ENCODE data around the gene PRKCA.

The PRKCA gene

GRCh38 chr17:66654764-66655163 is 352.4 kb downstream of the PRKCA start:
- Histone ChIP-seq H3K36me3 (ENCODE audit: insufficient read depth, low read length) (no peaks in the 10 kb centered on the region), H3K4me1 (ENCODE audit: insufficient read depth, low read length) (peaks cover 3% of the 10 kb centered on the region; the same call in 1 of the 2 replicates), H3K4me3 (ENCODE audit: low read length) (no peak overlapping the region), H3K9ac (ENCODE audit: low read depth, low read length) (no peak overlapping the region), H3K27ac (ENCODE audit: low read depth, low read length) (no peak overlapping the region), H3K27me3 (ENCODE audit: insufficient read depth, low read length) (no peaks in the 10 kb centered on the region), H3K9me3 (ENCODE audit: insufficient read depth, low read depth, low read length) (no peaks in the 10 kb centered on the region)
- WGBS = 91% methylated on average over 7 of the region's 7 CpGs

GRCh38 chr17:66655461-66655860 is 353.0 kb downstream of the PRKCA start:
- no peak overlapping the region for H3K9ac ChIP-seq (ENCODE audit: low read depth, low read length)
- H3K27ac ChIP-seq (ENCODE audit: low read depth, low read length) = no peak overlapping the region
- H3K9me3 ChIP-seq (ENCODE audit: insufficient read depth, low read depth, low read length) = no peaks in the 10 kb centered on the region
- H3K27me3 ChIP-seq (ENCODE audit: insufficient read depth, low read length) = no peaks in the 10 kb centered on the region
- no peaks in the 10 kb centered on the region for H3K36me3 ChIP-seq (ENCODE audit: insufficient read depth, low read length)
- H3K4me1 ChIP-seq (ENCODE audit: insufficient read depth, low read length) = peaks cover 3% of the 10 kb centered on the region; the same call in 1 of the 2 replicates
- 86% methylated on average over 2 of the region's 2 CpGs for WGBS
- H3K4me3 ChIP-seq (ENCODE audit: low read length) = no peak overlapping the region

GRCh38 chr17:66655861-66656260 is 353.4 kb downstream of the PRKCA start:
- 82% methylated on average over 4 of the region's 4 CpGs for WGBS
- Histone ChIP-seq H3K27ac (ENCODE audit: low read depth, low read length) (no peak overlapping the region), H3K4me3 (ENCODE audit: low read length) (no peak overlapping the region)

GRCh38 chr17:66661411-66662256 is 359.2 kb downstream of the PRKCA start:
- Histone ChIP-seq H3K9me3 (ENCODE audit: insufficient read depth, low read depth, low read length) (no peaks in the 10 kb centered on the region), H3K27me3 (ENCODE audit: insufficient read depth, low read length) (no peaks in the 10 kb centered on the region), H3K9ac (ENCODE audit: low read depth, low read length) (no peak overlapping the region), H3K4me3 (ENCODE audit: low read length) (no peak overlapping the region), H3K27ac (ENCODE audit: low read depth, low read length) (no peak overlapping the region), H3K36me3 (ENCODE audit: insufficient read depth, low read length) (no peaks in the 10 kb centered on the region), H3K4me1 (ENCODE audit: insufficient read depth, low read length) (peaks cover 2% of the 10 kb centered on the region; the same call in 1 of the 2 replicates)
- 89% methylated on average over 13 of the region's 13 CpGs for WGBS

More at GRCh38 chr17:66655861-66656260, 353.4 kb downstream of the PRKCA start:
- Histone ChIP-seq H3K36me3 (ENCODE audit: insufficient read depth, low read length) (no peaks in the 10 kb centered on the region), H3K9ac (ENCODE audit: low read depth, low read length) (no peak overlapping the region), H3K27me3 (ENCODE audit: insufficient read depth, low read length) (no peaks in the 10 kb centered on the region), H3K9me3 (ENCODE audit: insufficient read depth, low read depth, low read length) (no peaks in the 10 kb centered on the region), H3K4me1 (ENCODE audit: insufficient read depth, low read length) (peaks cover 3% of the 10 kb centered on the region; the same call in 1 of the 2 replicates)

GRCh38 chr17:66662496-66662895 is 360.1 kb downstream of the PRKCA start:
- Histone ChIP-seq H3K27me3 (ENCODE audit: insufficient read depth, low read length) (no peaks in the 10 kb centered on the region), H3K27ac (ENCODE audit: low read depth, low read length) (no peak overlapping the region), H3K9me3 (ENCODE audit: insufficient read depth, low read depth, low read length) (no peaks in the 10 kb centered on the region), H3K4me3 (ENCODE audit: low read length) (no peak overlapping the region), H3K36me3 (ENCODE audit: insufficient read depth, low read length) (no peaks in the 10 kb centered on the region), H3K9ac (ENCODE audit: low read depth, low read length) (no peak overlapping the region), H3K4me1 (ENCODE audit: insufficient read depth, low read length) (peaks cover 2% of the 10 kb centered on the region; the same call in 1 of the 2 replicates)
- WGBS = 94% methylated on average over 5 of the region's 5 CpGs

- Histone ChIP-seq H3K9me3 (ENCODE audit: insufficient read depth, low read depth, low read length) (no peaks in the 10 kb centered on the region), H3K4me3 (ENCODE audit: low read length) (no peak overlapping the region), H3K9ac (ENCODE audit: low read depth, low read length) (no peak overlapping the region), H3K27ac (ENCODE audit: low read depth, low read length) (no peak overlapping the region), H3K27me3 (ENCODE audit: insufficient read depth, low read length) (no peaks in the 10 kb centered on the region), H3K36me3 (ENCODE audit: insufficient read depth, low read length) (no peaks in the 10 kb centered on the region), H3K4me1 (ENCODE audit: insufficient read depth, low read length) (peaks cover 2% of the 10 kb centered on the region; the same call in 1 of the 2 replicates)
- WGBS = 94% methylated on average over 12 of the region's 12 CpGs
Measured at GRCh38 chr17:66663041-66663606, 360.7 kb downstream of the PRKCA start.

GRCh38 chr17:66664336-66664735 is 361.9 kb downstream of the PRKCA start:
- H3K4me3 ChIP-seq (ENCODE audit: low read length) = no peak overlapping the region
- H3K9me3 ChIP-seq (ENCODE audit: insufficient read depth, low read depth, low read length) = no peaks in the 10 kb centered on the region
- 95% methylated on average over 4 of the region's 4 CpGs for WGBS
- H3K27ac ChIP-seq (ENCODE audit: low read depth, low read length) = no peak overlapping the region
- no peak overlapping the region for H3K9ac ChIP-seq (ENCODE audit: low read depth, low read length)
- peaks cover 2% of the 10 kb centered on the region; the same call in 1 of the 2 replicates for H3K4me1 ChIP-seq (ENCODE audit: insufficient read depth, low read length)
- no peaks in the 10 kb centered on the region for H3K36me3 ChIP-seq (ENCODE audit: insufficient read depth, low read length)
- H3K27me3 ChIP-seq (ENCODE audit: insufficient read depth, low read length) = no peaks in the 10 kb centered on the region

GRCh38 chr17:66665194-66665593 is 362.8 kb downstream of the PRKCA start:
- no peak overlapping the region for H3K27ac ChIP-seq (ENCODE audit: low read depth, low read length)
- H3K27me3 ChIP-seq (ENCODE audit: insufficient read depth, low read length) = no peaks in the 10 kb centered on the region
- H3K36me3 ChIP-seq (ENCODE audit: insufficient read depth, low read length) = no peaks in the 10 kb centered on the region
- H3K9ac ChIP-seq (ENCODE audit: low read depth, low read length) = no peak overlapping the region
- H3K4me3 ChIP-seq (ENCODE audit: low read length) = no peak overlapping the region
- H3K4me1 ChIP-seq (ENCODE audit: insufficient read depth, low read length) = peaks cover 2% of the 10 kb centered on the region; the same call in 1 of the 2 replicates
- H3K9me3 ChIP-seq (ENCODE audit: insufficient read depth, low read depth, low read length) = no peaks in the 10 kb centered on the region
- 97% methylated on average over 4 of the region's 4 CpGs for WGBS

GRCh38 chr17:66667090-66667489 is 364.7 kb downstream of the PRKCA start:
- H3K27ac ChIP-seq (ENCODE audit: low read depth, low read length) = no peak overlapping the region
- no peaks in the 10 kb centered on the region for H3K27me3 ChIP-seq (ENCODE audit: insufficient read depth, low read length)
- no peak overlapping the region for H3K4me3 ChIP-seq (ENCODE audit: low read length)
- no peak overlapping the region for H3K9ac ChIP-seq (ENCODE audit: low read depth, low read length)
- H3K9me3 ChIP-seq (ENCODE audit: insufficient read depth, low read depth, low read length) = no peaks in the 10 kb centered on the region
- 91% methylated on average over 5 of the region's 5 CpGs for WGBS
- peaks cover 1% of the 10 kb centered on the region; the same call in 1 of the 2 replicates for H3K4me1 ChIP-seq (ENCODE audit: insufficient read depth, low read length)
- no peaks in the 10 kb centered on the region for H3K36me3 ChIP-seq (ENCODE audit: insufficient read depth, low read length)

GRCh38 chr17:66667491-66668030 is 365.1 kb downstream of the PRKCA start:
- H3K9me3 ChIP-seq (ENCODE audit: insufficient read depth, low read depth, low read length) = no peaks in the 10 kb centered on the region
- no peak overlapping the region for H3K27ac ChIP-seq (ENCODE audit: low read depth, low read length)
- no peaks in the 10 kb centered on the region for H3K4me1 ChIP-seq (ENCODE audit: insufficient read depth, low read length)
- H3K36me3 ChIP-seq (ENCODE audit: insufficient read depth, low read length) = no peaks in the 10 kb centered on the region
- no peak overlapping the region for H3K9ac ChIP-seq (ENCODE audit: low read depth, low read length)
- WGBS = 92% methylated on average over 4 of the region's 4 CpGs
- H3K4me3 ChIP-seq (ENCODE audit: low read length) = no peak overlapping the region
- H3K27me3 ChIP-seq (ENCODE audit: insufficient read depth, low read length) = no peaks in the 10 kb centered on the region

- no peak overlapping the region for H3K4me3 ChIP-seq (ENCODE audit: low read length)
- 97% methylated on average over 3 of the region's 3 CpGs for WGBS
- no peaks in the 10 kb centered on the region for H3K36me3 ChIP-seq (ENCODE audit: insufficient read depth, low read length)
Measured at GRCh38 chr17:66670206-66670605, 367.8 kb downstream of the PRKCA start.

More at GRCh38 chr17:66670206-66670605, 367.8 kb downstream of the PRKCA start:
- Histone ChIP-seq H3K27ac (ENCODE audit: low read depth, low read length) (no peak overlapping the region), H3K4me1 (ENCODE audit: insufficient read depth, low read length) (no peaks in the 10 kb centered on the region), H3K9ac (ENCODE audit: low read depth, low read length) (no peak overlapping the region), H3K27me3 (ENCODE audit: insufficient read depth, low read length) (no peaks in the 10 kb centered on the region), H3K9me3 (ENCODE audit: insufficient read depth, low read depth, low read length) (no peaks in the 10 kb centered on the region)
